Right lobe of liver (tissue), 4 donors: Measurements from ENCODE around the gene TMEM170B.

Source experiments
- POLR2A ChIP-seq: fragments of 450-650 bp; IDR thresholded peaks from one replicate; pipeline ENCODE4 v1.6.1; 2017; ENCODE audit warnings: antibody characterized with exemption, mild to moderate bottlenecking
- TF ChIP-seq, protein P1 (sequence below), 4 donors: fragments of 200-600 bp in 3 of 4; fragments of 450-650 bp in 1 of 4; IDR thresholded peaks; one replicate each; pipeline versions ENCODE4 v1.5.1 to v1.8.0; 2016 to 2022; ENCODE audit warnings: antibody characterized with exemption in 4 of 4, mild to moderate bottlenecking in 2 of 4
- donor health status: DM: no; HTN: no; CAD: no.
- donor health status: DM: no; HTN: no; CAD: no.
- donor health status: DM: no; HTN: yes; CAD: no.

DNA sequence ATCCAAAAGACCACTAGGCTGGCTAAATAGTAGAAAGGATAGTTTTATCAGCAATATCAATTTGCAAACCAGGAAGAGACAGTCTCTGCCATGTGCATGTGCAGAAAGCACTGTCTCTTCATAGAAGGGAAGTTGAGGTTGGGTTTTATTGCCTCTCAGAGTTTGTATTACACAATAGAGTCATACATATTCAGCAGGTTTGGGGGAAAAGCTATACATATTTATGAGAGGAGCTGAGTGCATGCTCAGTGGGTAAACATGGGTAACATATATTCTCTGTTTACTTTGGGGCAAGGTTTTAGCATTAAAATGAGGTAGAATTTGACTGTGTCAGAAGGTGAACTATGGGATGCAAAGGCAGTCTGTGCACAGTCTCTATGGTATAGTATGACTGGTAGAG, 14.9 kb downstream of the TMEM170B start:
- TF ChIP-seq, protein P1, sequence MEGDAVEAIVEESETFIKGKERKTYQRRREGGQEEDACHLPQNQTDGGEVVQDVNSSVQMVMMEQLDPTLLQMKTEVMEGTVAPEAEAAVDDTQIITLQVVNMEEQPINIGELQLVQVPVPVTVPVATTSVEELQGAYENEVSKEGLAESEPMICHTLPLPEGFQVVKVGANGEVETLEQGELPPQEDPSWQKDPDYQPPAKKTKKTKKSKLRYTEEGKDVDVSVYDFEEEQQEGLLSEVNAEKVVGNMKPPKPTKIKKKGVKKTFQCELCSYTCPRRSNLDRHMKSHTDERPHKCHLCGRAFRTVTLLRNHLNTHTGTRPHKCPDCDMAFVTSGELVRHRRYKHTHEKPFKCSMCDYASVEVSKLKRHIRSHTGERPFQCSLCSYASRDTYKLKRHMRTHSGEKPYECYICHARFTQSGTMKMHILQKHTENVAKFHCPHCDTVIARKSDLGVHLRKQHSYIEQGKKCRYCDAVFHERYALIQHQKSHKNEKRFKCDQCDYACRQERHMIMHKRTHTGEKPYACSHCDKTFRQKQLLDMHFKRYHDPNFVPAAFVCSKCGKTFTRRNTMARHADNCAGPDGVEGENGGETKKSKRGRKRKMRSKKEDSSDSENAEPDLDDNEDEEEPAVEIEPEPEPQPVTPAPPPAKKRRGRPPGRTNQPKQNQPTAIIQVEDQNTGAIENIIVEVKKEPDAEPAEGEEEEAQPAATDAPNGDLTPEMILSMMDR (IDR thresholded peaks at IDR 0.05), result no peak
- TF ChIP-seq POLR2A, result no peak
